GM23248 (cell line): ENCODE measurements around the gene IL1RAPL1.

Experiments used
- EZH2 ChIP-seq: fragments of 200-600 bp; sonication (generic); IDR thresholded peaks from 2 replicates; pipeline ENCODE4 v1.6.1; 2018; ENCODE audit warnings: antibody characterized with exemption, mild to moderate bottlenecking; ENCODE audit not compliant: insufficient read depth, poor library complexity, severe bottlenecking
- EZH2phosphoT487 ChIP-seq: fragments of 200-600 bp; sonication (generic); IDR thresholded peaks from 2 replicates; pipeline ENCODE4 v1.6.1; 2018; ENCODE audit warnings: antibody characterized with exemption, moderate library complexity, mild to moderate bottlenecking, low read depth; ENCODE audit not compliant: insufficient read depth

DNA sequence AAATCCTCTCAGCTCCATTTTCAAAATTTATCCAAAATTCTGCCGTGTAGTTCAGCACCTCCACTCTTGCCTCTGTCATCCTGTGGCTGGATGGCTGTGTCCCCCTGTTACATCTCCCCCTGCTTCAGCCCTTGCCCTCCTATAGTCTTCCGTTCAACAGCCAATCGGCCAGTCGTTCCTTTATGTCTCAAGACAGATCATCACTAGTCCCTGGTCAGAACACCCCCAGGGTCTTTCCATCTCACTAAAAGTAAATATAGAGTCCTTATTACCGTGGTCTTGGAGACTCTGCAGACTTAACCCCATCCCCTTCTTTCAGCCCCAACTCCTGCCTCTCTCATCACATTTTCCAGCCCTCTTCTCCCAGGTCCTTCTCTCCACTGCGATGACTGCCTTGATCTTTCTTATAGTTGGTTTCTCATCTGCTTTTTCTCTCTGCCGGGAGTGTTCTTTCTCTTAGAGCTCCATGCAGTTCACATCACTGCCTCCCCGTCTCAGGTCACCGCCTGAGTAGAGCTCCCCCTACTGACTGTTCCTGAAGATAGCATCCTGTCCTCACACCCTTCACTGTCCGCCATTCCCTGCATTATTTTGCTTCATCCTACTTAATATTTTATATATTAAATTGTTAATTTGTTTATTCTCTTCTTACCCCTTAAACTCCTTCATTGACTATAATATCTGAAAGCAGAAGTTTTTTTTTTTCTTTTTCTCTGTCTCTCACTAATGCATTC is 891.3 kb downstream of the IL1RAPL1 start:
- TF ChIP-seq EZH2 = no peak
- no peak for TF ChIP-seq EZH2phosphoT487
